Measurements from ENCODE around the gene RBM15. TPM values are rescaled to one million over a fixed set of nuclear protein-coding genes. Genes with fewer than 3 reads are reported as not detected.

The RBM15 gene
- total and polyA plus RNA-seq, 2 of the 4 experiments (the other 2 are of a cell fraction), result 6.3 to 31.7 TPM

DNA sequence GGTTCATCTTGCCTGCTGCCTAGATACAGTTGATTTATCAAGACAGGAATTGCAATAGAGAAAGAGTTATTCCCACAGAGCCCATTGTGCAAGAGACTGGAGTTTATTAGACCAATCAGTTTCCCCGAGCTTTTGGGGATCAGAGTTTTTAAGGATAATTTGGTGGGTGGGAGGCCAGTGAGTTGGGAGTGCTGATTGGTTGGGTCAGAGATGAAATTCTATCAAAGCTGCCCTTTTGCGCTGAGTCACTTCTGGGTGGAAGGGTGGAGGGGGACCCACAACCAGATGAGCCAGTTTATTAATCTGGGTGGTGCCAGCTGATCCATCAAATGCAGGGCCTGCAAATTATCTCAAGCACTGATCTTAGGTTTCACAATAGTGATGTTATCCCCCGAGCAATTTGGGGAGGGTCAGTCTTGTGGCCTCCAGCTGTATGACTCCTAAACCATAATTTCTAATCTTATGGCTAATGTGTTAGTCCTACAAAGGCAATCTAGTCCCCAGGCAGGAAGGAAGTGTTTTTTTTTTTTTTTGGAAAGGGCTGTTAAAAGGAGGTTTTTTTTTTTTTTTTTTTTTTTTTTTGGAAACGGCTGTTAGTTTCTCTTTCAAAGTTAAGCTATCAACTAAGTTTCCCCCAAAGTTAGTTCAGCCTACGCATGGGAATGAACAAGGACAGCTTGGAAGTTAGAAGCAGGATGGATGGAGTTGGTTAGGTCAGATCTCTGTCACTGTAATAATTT lies 44.2 kb downstream of the RBM15 start:
- POLR2A ChIA-PET (ENCODE audit: unreplicated experiment), result interaction anchor here (0.6 kb wide), 2 partner anchors 10 to 22 kb away, joined by 3 to 6 read pairs; no protein-coding TSS in a partner anchor

More for the DNA sequence above, 44.2 kb downstream of the RBM15 start:
- ATAC-seq (ENCODE audit: low read depth), result no peak
- H2AK5ac ChIP-seq (ENCODE audit: low read depth, low read length), result no peak overlapping the region
- no peak for TF ChIP-seq CEBPB (IDR thresholded peaks at IDR 0.05; ENCODE audit: low read depth, low read length)
- TF ChIP-seq RCOR1 (IDR thresholded peaks at IDR 0.05; ENCODE audit: insufficient replicate concordance, low read length), result no peak
- no peak for TF ChIP-seq POLR2A (IDR thresholded peaks at IDR 0.05; ENCODE audit: low read depth, low read length)
- TF ChIP-seq SMC3 (IDR thresholded peaks at IDR 0.05; ENCODE audit: low read depth, low read length), result no peak
- peak overlapping the region; percentile 86; the same call in 1 of the 2 replicates for H3K18ac ChIP-seq (ENCODE audit: low read depth, low read length)
- no peak overlapping the region for H2BK20ac ChIP-seq (ENCODE audit: low read depth, low read length)
- WGBS, 2 experiments (ENCODE audit: extremely low coverage in 2 of 2, insufficient read length in 1 of 2), result 100% methylated on average over 1 of the region's 5 CpGs; no CpG with 5 or more reads in 1 of the 2 experiments
- no peaks in the 10 kb centered on the region for H3K27me3 ChIP-seq (ENCODE audit: control insufficient read depth, insufficient read depth, low read length)
- peaks cover 7% of the 10 kb centered on the region for H3K36me3 ChIP-seq (ENCODE audit: control insufficient read depth, insufficient read depth, low read length)
- DNase-seq, result no peak
- H3K23ac ChIP-seq (ENCODE audit: low read depth, low read length), result no peak overlapping the region
- CTCF ChIA-PET, result interaction anchor here (0.7 to 1.7 kb wide), 2 partner anchors 12 to 35 kb away, joined by 3 read pairs; no protein-coding TSS in a partner anchor
- H3K4ac ChIP-seq (ENCODE audit: low read depth, low read length), result no peak overlapping the region
- no peak overlapping the region; the same call in 2 of the 3 replicates for H2BK15ac ChIP-seq (ENCODE audit: low read depth, low read length)
- peaks cover 20% of the 10 kb centered on the region for H3K4me1 ChIP-seq (ENCODE audit: control insufficient read depth, insufficient read depth, low read length)
- H3K9me3 ChIP-seq (ENCODE audit: control insufficient read depth, insufficient read depth, low read length), result no peaks in the 10 kb centered on the region
- in situ Hi-C loops (cut with MboI; ENCODE audit: low sequenced_read_pairs) (no loop called here), dilution Hi-C loops (cut with HindIII; ENCODE audit: low sequenced_read_pairs, unreplicated experiment) (no loop called here), intact Hi-C loops (cut with micrococcal nuclease) (no loop called here)
- H2AFZ ChIP-seq (replicated peaks; ENCODE audit: low read length, poor library complexity), result no peak overlapping the region
- no peak overlapping the region for H3K9ac ChIP-seq (ENCODE audit: low read depth, low read length)
- H4K5ac ChIP-seq (ENCODE audit: low read depth, low read length), result peak overlapping the region; percentile 90; the same call in 1 of the 2 replicates
- H2BK5ac ChIP-seq (ENCODE audit: low read depth, low read length, poor library complexity, severe bottlenecking), result peak overlapping the region; percentile 31
- 0 out of 2 replicates have a peak, but pooled peaks cover 6% of the 10 kb centered on the region for H3K9me1 ChIP-seq (ENCODE audit: insufficient read depth, low read length)
- peak overlapping the region in 1 of 2 experiments; percentile 33; a peak in 1 of 4 replicates for H4K8ac ChIP-seq (ENCODE audit: low read depth in 2 of 2, low read length in 2 of 2)
- H3K27ac ChIP-seq (ENCODE audit: insufficient read depth, low read length), result peak overlapping the region; percentile 17; the same call in 1 of the 2 replicates
- no peak overlapping the region for H2BK120ac ChIP-seq (ENCODE audit: low read depth, low read length)
- H2AK9ac ChIP-seq (replicated peaks; ENCODE audit: low read depth, low read length, poor library complexity), result no peak overlapping the region
- H3K56ac ChIP-seq (ENCODE audit: extremely low read depth, insufficient read depth, low read length), result no peak overlapping the region
- no peak overlapping the region; the same call in 1 of the 2 replicates for H3K14ac ChIP-seq (replicated peaks; ENCODE audit: low read depth, low read length)
- peak overlapping the region; percentile 72; the same call in 1 of the 2 replicates for H3K4me2 ChIP-seq (ENCODE audit: low read depth, low read length)
- H3K4me3 ChIP-seq (ENCODE audit: insufficient read depth, low read depth, low read length), result no peak overlapping the region
- no TSS peak for BruUV-seq (replicated peaks)
- no peaks in the 10 kb centered on the region for H4K20me1 ChIP-seq (ENCODE audit: insufficient read depth, low read length)
- no peak overlapping the region; the same call in 1 of the 2 replicates for H4K91ac ChIP-seq (ENCODE audit: insufficient read depth, low read depth, low read length)
- H3K79me1 ChIP-seq (ENCODE audit: low read depth in 1 of 2, low read length in 2 of 2), result peaks cover 3 to 16% of the 10 kb centered on the region in 2 experiments

Data from IMR-90 (cell line).